Cardiac fibroblast (primary cell): ENCODE data around the gene TUBB2A.
"Not testable (repeated sequence)": the region's sequence is repeated elsewhere in the genome, so short reads cannot be mapped to it uniquely, and the experiment has no call there.

ENCODE experiments used
- DNase-seq, 2 donors: peaks; one replicate each; pipeline versions ENCODE4 v3.0.0 to v3.0.0-alpha.2; 2010; ENCODE audit warnings: low read depth in 2 of 2
- H3K4me3 ChIP-seq, 2 donors: replicated peaks in 1 of 2; 1 replicate in 1 of 2; 2 replicates in 1 of 2; pipeline ENCODE4 v1.5.1; 2011; ENCODE audit warnings: low read depth in 2 of 2, low read length in 2 of 2, mild to moderate bottlenecking in 2 of 2, moderate library complexity in 1 of 2
- TF ChIP-seq, protein P1 (sequence below): IDR thresholded peaks from one replicate; pipeline ENCODE4 v1.5.1; 2011; ENCODE audit warnings: low read depth, mild to moderate bottlenecking, low read length, inconsistent platforms

Gene TUBB2A

DNA sequence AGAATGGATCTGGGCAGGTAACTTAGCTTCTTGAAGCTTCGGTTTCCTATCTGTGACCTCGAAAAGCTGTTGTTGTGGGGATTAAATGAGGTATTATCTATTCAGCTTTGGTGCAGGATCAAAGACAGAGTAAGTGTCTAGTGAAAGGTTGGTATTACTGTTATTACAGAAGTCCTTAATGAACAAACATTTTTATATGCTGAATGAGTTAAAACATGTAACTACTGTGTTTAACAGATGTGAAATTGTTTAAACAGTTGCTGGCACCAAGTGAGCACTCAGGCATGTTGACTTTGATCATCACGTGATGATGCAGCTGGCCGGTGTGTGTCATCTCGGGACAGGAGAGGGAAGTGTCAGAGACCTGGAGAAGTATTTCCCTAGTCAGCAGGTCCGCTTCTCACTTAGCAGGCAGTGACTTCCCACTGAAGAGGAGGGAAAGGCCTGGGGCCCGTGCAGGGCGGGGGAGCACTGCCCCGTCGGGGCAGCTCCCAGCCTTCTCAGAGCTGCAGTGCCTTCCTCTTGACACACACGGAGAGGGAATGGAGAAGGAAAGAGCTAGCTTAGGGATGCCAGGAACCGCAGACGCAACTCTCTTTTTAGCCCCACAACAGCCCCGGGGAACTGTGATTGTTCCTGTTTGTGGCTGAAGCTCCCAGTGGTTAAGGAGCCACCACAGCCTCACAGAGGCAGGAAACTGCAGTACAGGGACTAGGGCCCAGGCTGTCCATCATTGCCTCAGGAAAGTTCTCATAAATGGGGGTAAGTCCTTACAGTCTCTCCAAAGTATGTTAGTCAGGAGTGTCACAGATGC lies 18.0 kb downstream of the TUBB2A start:
- peak; percentile 34 to 77 for DNase-seq
- no peak overlapping the region for H3K4me3 ChIP-seq
- TF ChIP-seq, protein P1, sequence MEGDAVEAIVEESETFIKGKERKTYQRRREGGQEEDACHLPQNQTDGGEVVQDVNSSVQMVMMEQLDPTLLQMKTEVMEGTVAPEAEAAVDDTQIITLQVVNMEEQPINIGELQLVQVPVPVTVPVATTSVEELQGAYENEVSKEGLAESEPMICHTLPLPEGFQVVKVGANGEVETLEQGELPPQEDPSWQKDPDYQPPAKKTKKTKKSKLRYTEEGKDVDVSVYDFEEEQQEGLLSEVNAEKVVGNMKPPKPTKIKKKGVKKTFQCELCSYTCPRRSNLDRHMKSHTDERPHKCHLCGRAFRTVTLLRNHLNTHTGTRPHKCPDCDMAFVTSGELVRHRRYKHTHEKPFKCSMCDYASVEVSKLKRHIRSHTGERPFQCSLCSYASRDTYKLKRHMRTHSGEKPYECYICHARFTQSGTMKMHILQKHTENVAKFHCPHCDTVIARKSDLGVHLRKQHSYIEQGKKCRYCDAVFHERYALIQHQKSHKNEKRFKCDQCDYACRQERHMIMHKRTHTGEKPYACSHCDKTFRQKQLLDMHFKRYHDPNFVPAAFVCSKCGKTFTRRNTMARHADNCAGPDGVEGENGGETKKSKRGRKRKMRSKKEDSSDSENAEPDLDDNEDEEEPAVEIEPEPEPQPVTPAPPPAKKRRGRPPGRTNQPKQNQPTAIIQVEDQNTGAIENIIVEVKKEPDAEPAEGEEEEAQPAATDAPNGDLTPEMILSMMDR = no peak

DNA sequence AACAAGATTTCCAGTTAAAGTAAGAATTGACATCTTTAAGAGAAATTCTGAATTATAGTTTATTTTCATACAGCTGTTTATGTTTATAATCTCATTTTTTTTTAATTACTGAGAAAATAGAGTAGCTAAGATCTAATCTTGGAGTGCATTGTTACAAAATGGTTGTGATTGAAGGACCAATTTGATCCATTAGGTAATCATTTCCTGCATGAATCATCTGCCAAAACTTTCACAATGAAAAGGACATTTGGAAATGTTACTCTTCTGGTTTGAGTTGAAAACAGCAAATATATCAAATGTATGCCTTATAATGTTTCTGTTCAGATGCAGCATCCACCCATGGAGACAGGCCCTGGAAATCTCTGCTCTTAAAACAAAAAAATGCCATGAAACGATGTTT lies 19.0 kb downstream of the TUBB2A start:
- H3K4me3 ChIP-seq = no peak overlapping the region
- TF ChIP-seq, protein P1 = no peak
- peak; percentile 53 to 69 for DNase-seq

DNA sequence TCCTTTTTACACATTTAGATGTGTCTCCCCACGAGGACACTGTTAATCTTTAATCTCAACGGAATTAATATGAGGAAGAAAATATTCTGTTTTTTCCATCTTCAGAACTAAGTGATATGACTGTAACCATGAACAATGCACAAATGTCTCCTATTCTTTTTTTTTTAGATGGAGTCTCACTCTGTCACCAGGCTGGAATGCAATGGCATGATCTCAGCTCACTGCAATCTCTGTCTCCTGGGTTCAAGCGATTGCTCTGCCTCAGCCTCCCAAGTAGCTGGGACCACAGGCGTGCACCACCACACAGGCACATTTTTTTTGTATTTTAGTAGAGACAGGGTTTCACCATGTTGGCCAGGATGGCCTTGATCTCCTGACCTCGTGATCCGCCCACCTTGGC lies 19.5 kb downstream of the TUBB2A start:
- DNase-seq = peak in 1 of 2 donors; percentile 31
- H3K4me3 ChIP-seq = not testable (repeated sequence)

- no peak overlapping the region for H3K4me3 ChIP-seq
- DNase-seq = no peak
- TF ChIP-seq, protein P1 = no peak
Measured at GRCh38 chr6:3137057-3137777, 20.1 kb downstream of the TUBB2A start.

DNA sequence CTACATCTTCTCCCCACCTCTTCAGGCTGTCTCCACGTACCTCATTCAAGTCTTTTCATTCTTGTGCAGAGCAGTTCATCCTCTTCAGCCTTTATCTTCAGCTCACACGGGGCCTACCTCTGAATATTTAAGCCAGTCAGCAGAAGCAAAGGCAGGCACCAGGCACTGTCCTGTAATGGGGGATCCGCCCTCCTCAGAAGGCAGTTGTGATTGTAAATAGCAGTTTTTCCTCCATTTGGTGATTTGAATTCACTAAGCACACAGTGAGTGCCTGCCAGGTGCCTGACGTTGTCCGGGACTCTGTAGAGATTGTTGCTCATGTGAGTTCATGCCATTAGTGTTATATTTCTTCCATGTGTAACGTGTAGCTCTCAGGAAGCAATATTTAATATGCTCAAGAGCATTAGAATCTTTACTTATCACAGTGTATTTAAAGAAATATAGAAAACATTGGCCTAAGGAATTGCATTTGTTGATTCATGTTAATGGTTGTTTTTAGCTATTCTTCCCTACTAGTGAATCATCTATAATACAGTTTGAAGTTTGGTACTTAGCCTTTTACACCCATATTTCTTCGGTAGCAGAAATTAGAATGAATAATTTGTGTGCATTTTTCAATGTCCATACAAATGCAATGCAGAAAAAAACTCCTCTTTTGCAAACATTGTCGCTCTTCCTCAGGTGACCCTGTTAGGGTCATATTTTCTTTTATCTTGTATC lies 20.9 kb downstream of the TUBB2A start:
- DNase-seq = no peak
- no peak overlapping the region for H3K4me3 ChIP-seq
- TF ChIP-seq, protein P1 = no peak

DNA sequence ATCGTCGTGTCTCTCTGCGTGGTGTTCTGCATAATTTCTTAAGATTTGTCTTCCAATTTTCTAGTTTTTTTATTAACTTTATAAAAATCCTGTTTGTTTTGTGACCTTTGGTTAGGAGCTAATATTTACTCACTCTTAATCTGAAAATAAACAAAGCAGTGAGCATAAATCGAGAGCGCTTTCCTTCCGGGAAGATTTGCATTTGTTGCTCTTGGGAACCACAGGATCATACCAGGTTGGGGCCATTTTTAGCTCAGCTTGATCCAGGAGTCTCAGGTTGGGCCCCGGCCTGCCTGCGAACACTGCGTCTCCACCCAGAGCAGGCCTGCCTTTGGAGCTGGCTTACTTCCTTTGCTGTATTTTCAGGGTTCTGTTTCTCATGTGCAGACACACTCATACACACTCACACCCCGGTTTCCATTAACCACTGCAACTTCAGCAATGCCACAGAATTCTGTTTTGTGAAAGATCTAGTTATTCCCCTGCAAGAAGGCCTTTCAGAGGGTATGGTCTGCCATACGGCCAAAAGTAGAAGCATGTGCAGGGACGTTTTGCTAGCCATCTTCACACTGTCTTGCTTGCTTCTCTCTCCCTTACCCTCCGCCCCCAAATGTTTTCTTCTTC lies 21.6 kb downstream of the TUBB2A start:
- TF ChIP-seq, protein P1 = no peak
- no peak overlapping the region for H3K4me3 ChIP-seq
- no peak for DNase-seq
